Measurements from ENCODE around the gene PMM2. TPM values are rescaled to one million over a fixed set of nuclear protein-coding genes. Genes with fewer than 3 reads are reported as not detected.
"Not testable (repeated sequence)": the region's sequence is repeated elsewhere in the genome, so short reads cannot be mapped to it uniquely, and the experiment has no call there.

Gene PMM2
- total and polyA plus RNA-seq, 2 donors (not counting 3 experiments of a cell fraction or from before 2014, with no cell fraction given): 29.0 to 61.3 TPM

GRCh38 chr16:8832717-8833105 lies 35.1 kb downstream of the PMM2 start:
- no peaks in the 10 kb centered on the region for H3K9me3 ChIP-seq (replicated peaks; ENCODE audit: control insufficient read depth, insufficient read depth, low read length)
- peaks cover 17% of the 10 kb centered on the region for H3K79me2 ChIP-seq (ENCODE audit: control insufficient read depth, insufficient read depth, low read length)
- FAIRE-seq (no peak), DNase-seq (ENCODE audit: low read depth, low spot score) (no peak)
- H3K27me3 ChIP-seq (ENCODE audit: control insufficient read depth in 2 of 2, insufficient read depth in 2 of 2, low read length in 2 of 2): no peaks in the 10 kb centered on the region
- POLR2A ChIA-PET: no interaction called here
- H3K27ac ChIP-seq (ENCODE audit: insufficient read depth, low read depth, low read length): no peak overlapping the region
- no peak for TF ChIP-seq JUN (IDR thresholded peaks at IDR 0.05; ENCODE audit: borderline replicate concordance, insufficient read depth, insufficient read length, low read depth)
- TF ChIP-seq GATA2 (IDR thresholded peaks at IDR 0.05; ENCODE audit: insufficient read depth, insufficient read length, low read depth, low read length): no peak
- no peak for TF ChIP-seq EZH2 (IDR thresholded peaks at IDR 0.05; ENCODE audit: borderline replicate concordance, low read depth, low read length, severe bottlenecking)
- no peak for TF ChIP-seq POLR2AphosphoS5 (IDR thresholded peaks at IDR 0.05; ENCODE audit: insufficient read depth, low read depth, low read length)
- TF ChIP-seq MAX (IDR thresholded peaks at IDR 0.05; ENCODE audit: insufficient read depth, insufficient read length): no peak
- H3K36me3 ChIP-seq (ENCODE audit: control insufficient read depth in 2 of 2, extremely low read depth in 1 of 2, insufficient read depth in 2 of 2, low read length in 2 of 2): peaks cover 5 to 11% of the 10 kb centered on the region in 2 experiments
- no peak overlapping the region for H3K4me2 ChIP-seq (ENCODE audit: insufficient read depth, low read length)
- H2AFZ ChIP-seq (ENCODE audit: low read depth, low read length): no peak overlapping the region
- CTCF ChIA-PET: interaction anchor here (1.1 kb wide), 1 partner anchor 47 kb away, joined by 3 read pairs; no protein-coding TSS in a partner anchor
- peaks cover 14% of the 10 kb centered on the region for H3K4me1 ChIP-seq (ENCODE audit: control insufficient read depth, extremely low read depth, insufficient read depth, low read length)
- H3K9ac ChIP-seq (replicated peaks; ENCODE audit: extremely low read depth, insufficient read depth, low read length): no peak overlapping the region
- H3K9me1 ChIP-seq (replicated peaks; ENCODE audit: control insufficient read depth, extremely low read depth, insufficient read depth, low read length): no peaks in the 10 kb centered on the region
- no peaks in the 10 kb centered on the region for H4K20me1 ChIP-seq (replicated peaks; ENCODE audit: control insufficient read depth, extremely low read depth, insufficient read depth, low read length)
- dilution Hi-C loops (cut with MboI; ENCODE audit: extremely low pct_ligation_motif_present, low sequenced_read_pairs): no loop called here
- BruUV-seq (replicated peaks): no TSS peak
- intact Hi-C loops (cut with micrococcal nuclease): no loop called here
- H3K4me3 ChIP-seq (replicated peaks in 1 of 3; ENCODE audit: insufficient read depth in 1 of 3, low read depth in 1 of 3, low read length in 3 of 3): no peak overlapping the region

- CTCF ChIA-PET; POLR2A ChIA-PET; H3K9ac ChIP-seq (replicated peaks; ENCODE audit: extremely low read depth, insufficient read depth, low read length); H4K20me1 ChIP-seq (replicated peaks; ENCODE audit: control insufficient read depth, extremely low read depth, insufficient read depth, low read length); H3K4me2 ChIP-seq (ENCODE audit: insufficient read depth, low read length); H3K9me3 ChIP-seq (replicated peaks; ENCODE audit: control insufficient read depth, insufficient read depth, low read length); H3K27ac ChIP-seq (ENCODE audit: insufficient read depth, low read depth, low read length); H2AFZ ChIP-seq (ENCODE audit: low read depth, low read length); H3K36me3 ChIP-seq (ENCODE audit: control insufficient read depth in 2 of 2, extremely low read depth in 1 of 2, insufficient read depth in 2 of 2, low read length in 2 of 2); intact Hi-C loops (cut with micrococcal nuclease); H3K27me3 ChIP-seq (ENCODE audit: control insufficient read depth in 2 of 2, insufficient read depth in 2 of 2, low read length in 2 of 2); H3K4me3 ChIP-seq (replicated peaks in 1 of 3; ENCODE audit: insufficient read depth in 1 of 3, low read depth in 1 of 3, low read length in 3 of 3); FAIRE-seq; DNase-seq (ENCODE audit: low read depth, low spot score); dilution Hi-C loops (cut with MboI; ENCODE audit: extremely low pct_ligation_motif_present, low sequenced_read_pairs); H3K9me1 ChIP-seq (replicated peaks; ENCODE audit: control insufficient read depth, extremely low read depth, insufficient read depth, low read length); BruUV-seq (replicated peaks); H3K4me1 ChIP-seq (ENCODE audit: control insufficient read depth, extremely low read depth, insufficient read depth, low read length): not testable (repeated sequence)
- peaks cover 16% of the 10 kb centered on the region for H3K79me2 ChIP-seq (ENCODE audit: control insufficient read depth, insufficient read depth, low read length)
These were observed 39.2 kb downstream of the PMM2 start for GRCh38 chr16:8836797-8837196.

- intact Hi-C loops (cut with micrococcal nuclease); H3K4me1 ChIP-seq (ENCODE audit: control insufficient read depth, extremely low read depth, insufficient read depth, low read length); DNase-seq (ENCODE audit: low read depth, low spot score); H3K9ac ChIP-seq (replicated peaks; ENCODE audit: extremely low read depth, insufficient read depth, low read length); FAIRE-seq; H3K36me3 ChIP-seq (ENCODE audit: control insufficient read depth in 2 of 2, extremely low read depth in 1 of 2, insufficient read depth in 2 of 2, low read length in 2 of 2); H3K9me3 ChIP-seq (replicated peaks; ENCODE audit: control insufficient read depth, insufficient read depth, low read length); CTCF ChIA-PET; BruUV-seq (replicated peaks); dilution Hi-C loops (cut with MboI; ENCODE audit: extremely low pct_ligation_motif_present, low sequenced_read_pairs); H4K20me1 ChIP-seq (replicated peaks; ENCODE audit: control insufficient read depth, extremely low read depth, insufficient read depth, low read length); POLR2A ChIA-PET; H3K9me1 ChIP-seq (replicated peaks; ENCODE audit: control insufficient read depth, extremely low read depth, insufficient read depth, low read length); H3K4me2 ChIP-seq (ENCODE audit: insufficient read depth, low read length); H3K27me3 ChIP-seq (ENCODE audit: control insufficient read depth in 2 of 2, insufficient read depth in 2 of 2, low read length in 2 of 2); H2AFZ ChIP-seq (ENCODE audit: low read depth, low read length); H3K27ac ChIP-seq (ENCODE audit: insufficient read depth, low read depth, low read length); H3K4me3 ChIP-seq (replicated peaks in 1 of 3; ENCODE audit: insufficient read depth in 1 of 3, low read depth in 1 of 3, low read length in 3 of 3): not testable (repeated sequence)
- peaks cover 16% of the 10 kb centered on the region for H3K79me2 ChIP-seq (ENCODE audit: control insufficient read depth, insufficient read depth, low read length)
These were observed 40.0 kb downstream of the PMM2 start for GRCh38 chr16:8837594-8837993.
